PC-9 (cell line): ENCODE data around the gene SUCLA2.

Source experiments
- CTCF ChIP-seq: fragments of 200-600 bp; sonication (generic); conservative IDR thresholded peaks from 2 replicates; pipeline ENCODE4 v1.6.1; 2017; ENCODE audit warnings: mixed run types, antibody characterized with exemption, mild to moderate bottlenecking, moderate library complexity
- EZH2 ChIP-seq: fragments of 200-600 bp; sonication (generic); IDR thresholded peaks from 2 replicates; pipeline ENCODE4 v1.8.0; 2017; ENCODE audit warnings: antibody characterized with exemption, low read depth

- TF ChIP-seq CTCF (no peak), EZH2 (no peak)
Measured at GRCh38 chr13:48006396-48006795, 5.3 kb upstream of the SUCLA2 start.
